ENCODE data around the gene ERCC6. TPM values are rescaled to one million over a fixed set of nuclear protein-coding genes. Genes with fewer than 3 reads are reported as not detected.

Gene ERCC6
- total RNA-seq, 1 donor from 2014 or later: 16.2 TPM

DNA sequence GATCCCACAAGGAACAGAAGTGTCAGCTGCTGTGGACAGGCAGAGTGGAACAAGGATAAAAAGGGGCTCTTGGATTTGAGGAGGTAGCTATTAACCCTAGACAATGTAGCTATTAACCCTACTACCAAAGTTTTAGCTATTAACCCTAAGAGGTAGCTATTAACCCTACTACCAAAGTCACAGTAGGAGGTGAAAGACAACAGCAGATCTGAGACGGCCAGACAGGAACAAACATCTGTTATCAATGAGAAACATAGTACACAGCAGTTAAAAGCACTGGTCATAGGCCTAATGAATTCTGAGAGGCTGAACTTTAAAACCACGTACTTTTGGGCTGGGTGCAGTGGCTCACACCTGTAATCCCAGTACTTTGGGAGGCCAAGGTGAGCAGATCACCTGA is 11.9 kb downstream of the ERCC6 start:
- H3K27me3 ChIP-seq: no peaks in the 10 kb centered on the region
- H3K36me3 ChIP-seq: peaks cover 29 to 79% of the 10 kb centered on the region in 2 donors
- TF ChIP-seq, protein P1, sequence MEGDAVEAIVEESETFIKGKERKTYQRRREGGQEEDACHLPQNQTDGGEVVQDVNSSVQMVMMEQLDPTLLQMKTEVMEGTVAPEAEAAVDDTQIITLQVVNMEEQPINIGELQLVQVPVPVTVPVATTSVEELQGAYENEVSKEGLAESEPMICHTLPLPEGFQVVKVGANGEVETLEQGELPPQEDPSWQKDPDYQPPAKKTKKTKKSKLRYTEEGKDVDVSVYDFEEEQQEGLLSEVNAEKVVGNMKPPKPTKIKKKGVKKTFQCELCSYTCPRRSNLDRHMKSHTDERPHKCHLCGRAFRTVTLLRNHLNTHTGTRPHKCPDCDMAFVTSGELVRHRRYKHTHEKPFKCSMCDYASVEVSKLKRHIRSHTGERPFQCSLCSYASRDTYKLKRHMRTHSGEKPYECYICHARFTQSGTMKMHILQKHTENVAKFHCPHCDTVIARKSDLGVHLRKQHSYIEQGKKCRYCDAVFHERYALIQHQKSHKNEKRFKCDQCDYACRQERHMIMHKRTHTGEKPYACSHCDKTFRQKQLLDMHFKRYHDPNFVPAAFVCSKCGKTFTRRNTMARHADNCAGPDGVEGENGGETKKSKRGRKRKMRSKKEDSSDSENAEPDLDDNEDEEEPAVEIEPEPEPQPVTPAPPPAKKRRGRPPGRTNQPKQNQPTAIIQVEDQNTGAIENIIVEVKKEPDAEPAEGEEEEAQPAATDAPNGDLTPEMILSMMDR (IDR thresholded peaks at IDR 0.05): no peak
- peaks cover 0 to 11% of the 10 kb centered on the region in 2 donors for H3K4me1 ChIP-seq
- no peak overlapping the region for H3K4me3 ChIP-seq
- no peaks in the 10 kb centered on the region for H3K9me3 ChIP-seq
- DNase-seq (ENCODE audit: low spot score in 2 of 2): no peak
- peak overlapping the region; percentile 22 to 48 for H3K27ac ChIP-seq
- intact Hi-C loops (cut with DNase I): no loop called here

DNA sequence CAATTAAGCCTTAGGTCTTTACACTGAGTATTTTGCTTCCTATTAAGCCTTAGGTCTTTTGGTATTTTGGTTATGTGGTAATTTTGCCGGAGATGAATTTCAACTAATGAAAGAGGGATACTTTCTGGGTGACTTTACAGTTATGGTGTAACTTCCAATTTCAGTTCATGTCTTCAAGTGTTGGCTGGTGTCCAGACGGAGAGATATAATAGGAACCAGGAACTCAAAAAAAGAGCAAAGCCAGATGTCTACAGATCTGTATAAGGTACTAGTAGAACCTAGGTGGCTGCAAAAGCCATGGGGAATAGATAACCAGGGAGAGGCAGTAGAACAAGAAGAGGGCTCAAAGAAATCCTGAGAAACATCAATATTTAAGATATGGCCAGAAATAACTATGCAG is 12.3 kb downstream of the ERCC6 start:
- intact Hi-C loops (cut with DNase I): no loop called here
- H3K27me3 ChIP-seq: no peaks in the 10 kb centered on the region

DNA sequence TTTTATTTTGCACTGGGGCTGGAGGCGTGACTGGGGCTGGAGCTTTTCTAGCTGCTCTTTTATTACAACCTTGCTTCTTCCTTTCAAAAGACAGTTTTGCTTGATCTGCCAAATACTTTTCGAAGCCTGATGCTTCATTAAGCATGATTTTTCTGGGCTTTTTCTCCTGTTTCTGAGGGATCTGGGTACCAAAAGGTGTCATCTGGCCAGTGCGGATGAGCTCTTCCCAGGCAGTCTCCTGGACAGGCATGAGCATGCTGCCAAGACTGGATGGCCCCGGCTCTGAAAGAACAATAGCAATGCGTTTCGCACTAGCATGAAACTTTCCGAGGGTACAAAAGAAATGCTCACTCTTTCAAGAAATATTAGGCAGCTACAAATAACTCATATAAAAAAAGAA is 14.4 kb downstream of the ERCC6 start:
- peak overlapping the region in 1 of 2 donors; percentile 7 for H3K4me3 ChIP-seq
- H3K27ac ChIP-seq: peak overlapping the region in 1 of 2 donors; percentile 59
- TF ChIP-seq, protein P1 (IDR thresholded peaks at IDR 0.05): no peak
- intact Hi-C loops (cut with DNase I): no loop called here
- DNase-seq (ENCODE audit: low spot score in 2 of 2): no peak
- peaks cover 23 to 54% of the 10 kb centered on the region in 2 donors for H3K36me3 ChIP-seq
- peaks cover 0 to 8% of the 10 kb centered on the region in 2 donors for H3K4me1 ChIP-seq
- no peaks in the 10 kb centered on the region for H3K27me3 ChIP-seq
- H3K9me3 ChIP-seq: no peaks in the 10 kb centered on the region

More for the DNA sequence above, 12.3 kb downstream of the ERCC6 start:
- Histone ChIP-seq H3K36me3 (peaks cover 25 to 76% of the 10 kb centered on the region in 2 donors), H3K9me3 (no peaks in the 10 kb centered on the region), H3K27ac (peak overlapping the region; percentile 22 to 48), H3K4me1 (peaks cover 0 to 10% of the 10 kb centered on the region in 2 donors), H3K4me3 (no peak overlapping the region)
- DNase-seq (ENCODE audit: low spot score in 2 of 2): no peak
- TF ChIP-seq, protein P1 (IDR thresholded peaks at IDR 0.05): no peak

DNA sequence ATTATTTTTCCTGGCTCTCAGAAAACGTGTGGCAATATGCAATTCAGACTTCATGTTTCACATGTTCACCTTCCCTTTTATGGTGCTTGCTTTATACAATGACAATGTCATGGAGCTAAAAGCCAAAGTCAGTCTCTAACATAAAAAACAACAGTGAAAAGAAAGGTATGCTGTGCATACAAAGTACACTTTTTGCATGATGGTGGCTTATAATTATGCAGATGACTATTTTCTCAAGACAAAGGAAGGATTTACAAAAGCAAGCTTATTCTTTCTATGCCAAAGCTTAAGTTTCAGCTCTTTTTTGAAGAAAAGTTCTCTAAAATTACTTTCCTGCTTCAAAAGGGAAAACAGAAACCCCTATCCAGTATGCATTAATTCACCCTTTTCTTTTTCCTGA is 15.6 kb downstream of the ERCC6 start:
- no peaks in the 10 kb centered on the region for H3K9me3 ChIP-seq
- peaks cover 0 to 8% of the 10 kb centered on the region in 2 donors for H3K4me1 ChIP-seq
- peaks cover 23 to 42% of the 10 kb centered on the region in 2 donors for H3K36me3 ChIP-seq
- intact Hi-C loops (cut with DNase I): no loop called here
- TF ChIP-seq, protein P1 (IDR thresholded peaks at IDR 0.05): no peak
- DNase-seq (ENCODE audit: low spot score in 2 of 2): no peak
- H3K27ac ChIP-seq: no peak overlapping the region
- H3K4me3 ChIP-seq: no peak overlapping the region
- no peaks in the 10 kb centered on the region for H3K27me3 ChIP-seq

DNA sequence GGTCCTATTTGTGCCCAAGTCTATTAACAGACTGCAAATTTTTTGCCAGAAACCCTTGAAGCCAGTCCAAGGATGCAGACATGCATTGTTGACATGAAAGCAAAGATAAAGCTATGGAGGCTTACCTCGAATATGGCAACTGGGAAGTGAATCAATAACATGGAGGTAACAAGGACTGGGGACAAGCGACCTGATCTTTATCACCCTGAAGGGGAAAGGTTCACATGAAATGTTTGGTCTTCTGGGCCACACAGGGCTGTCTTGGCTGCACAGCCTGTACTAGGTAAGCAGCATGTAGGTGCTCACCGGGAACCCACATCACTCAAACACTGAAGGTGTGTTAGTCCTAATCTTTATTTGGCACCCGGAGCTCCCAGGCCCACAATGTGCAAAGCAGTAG is 17.9 kb downstream of the ERCC6 start:
- TF ChIP-seq, protein P1 (IDR thresholded peaks at IDR 0.05): no peak
- DNase-seq (ENCODE audit: low spot score in 2 of 2): no peak
- Histone ChIP-seq H3K27me3 (no peaks in the 10 kb centered on the region), H3K27ac (no peak overlapping the region), H3K9me3 (no peaks in the 10 kb centered on the region), H3K36me3 (peaks cover 32 to 33% of the 10 kb centered on the region in 2 donors), H3K4me3 (no peak overlapping the region), H3K4me1 (peaks cover 0 to 8% of the 10 kb centered on the region in 2 donors)
- intact Hi-C loops (cut with DNase I): no loop called here
